Activated naive CD8-positive, alpha-beta T cell treated with anti-CD3 and anti-CD28 coated beads, Interleukin-2, amount 50 U/mL, for 24 hours (primary cell): ENCODE data around the gene SFXN2.
A peak's percentile ranks its signal among the peaks of the same experiment; 100 is the strongest.
"Not testable (repeated sequence)": the region's sequence is repeated elsewhere in the genome, so short reads cannot be mapped to it uniquely, and the experiment has no call there.

Source experiments
- ATAC-seq: fragments of 150-1000 bp; cut with Tn5 transposase; one replicate; pipeline ENCODE4 v1.10.0; 2021
- DNase-seq: peaks from one replicate; pipeline ENCODE4 v3.0.0; 2021
- H3K27ac Mint-ChIP-seq: one replicate; pipeline ENCODE4 v1.8.0; 2021; ENCODE audit warnings: mild to moderate bottlenecking, mixed read lengths
- H3K27me3 Mint-ChIP-seq: one replicate; pipeline ENCODE4 v1.8.0; 2021; ENCODE audit warnings: mixed read lengths
- H3K36me3 Mint-ChIP-seq: one replicate; pipeline ENCODE4 v1.8.0; 2021; ENCODE audit warnings: low read depth, mixed read lengths
- H3K4me1 Mint-ChIP-seq: one replicate; pipeline ENCODE4 v1.8.0; 2021; ENCODE audit warnings: mixed read lengths
- H3K4me3 Mint-ChIP-seq: one replicate; pipeline ENCODE4 v1.8.0; 2021; ENCODE audit warnings: mild to moderate bottlenecking, moderate library complexity, mixed read lengths
- H3K9me3 Mint-ChIP-seq: one replicate; pipeline ENCODE4 v1.8.0; 2021; ENCODE audit warnings: mixed read lengths

SFXN2 gene

DNA sequence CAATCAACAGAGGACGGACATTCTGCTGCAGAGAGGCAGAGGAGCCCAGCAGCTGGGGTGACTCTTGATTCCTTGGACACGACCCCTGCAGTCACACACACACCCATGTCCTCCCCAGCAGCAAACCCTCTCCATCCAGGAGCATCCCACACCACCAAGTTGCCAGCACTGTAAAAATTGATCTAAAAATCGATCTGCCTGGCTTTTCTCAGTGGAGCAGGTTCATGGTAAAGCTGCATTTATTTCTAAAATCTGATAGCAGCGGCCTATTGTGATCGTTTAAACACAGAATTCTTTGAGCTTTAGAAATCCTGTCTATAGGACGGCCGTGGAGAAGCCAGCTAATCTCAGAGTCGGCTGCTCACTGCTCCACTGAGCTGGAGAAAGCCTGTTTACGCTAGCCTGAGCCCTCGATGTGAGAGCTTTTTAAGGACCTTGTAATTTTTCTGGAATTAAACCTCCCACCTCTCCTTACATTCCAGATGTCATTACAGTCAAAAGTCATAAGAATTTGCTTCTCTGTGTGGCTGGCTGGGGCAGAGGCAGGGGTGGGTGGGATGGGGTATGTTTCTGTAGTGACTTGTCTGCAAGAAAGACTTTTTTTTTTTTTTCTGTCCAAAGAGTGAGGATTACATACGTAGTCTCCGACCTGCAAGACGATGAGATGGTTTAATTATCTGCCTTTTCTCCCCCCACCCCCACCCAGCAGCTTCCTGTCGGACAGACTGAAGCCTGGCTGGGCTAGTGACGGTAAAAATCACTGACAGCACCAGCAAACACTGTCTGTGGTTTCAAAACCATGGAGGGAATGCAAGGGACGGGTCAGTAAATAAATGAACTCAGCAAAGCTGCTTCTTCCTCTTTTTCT lies 38.5 kb upstream of the SFXN2 start:
- no peak overlapping the region for H3K4me3 Mint-ChIP-seq
- no peaks in the 10 kb centered on the region for H3K36me3 Mint-ChIP-seq
- ATAC-seq (no peak), DNase-seq (no peak)
- no peak overlapping the region for H3K27ac Mint-ChIP-seq
- no peaks in the 10 kb centered on the region for H3K27me3 Mint-ChIP-seq
- no peaks in the 10 kb centered on the region for H3K9me3 Mint-ChIP-seq
- peaks cover 41% of the 10 kb centered on the region for H3K4me1 Mint-ChIP-seq

DNA sequence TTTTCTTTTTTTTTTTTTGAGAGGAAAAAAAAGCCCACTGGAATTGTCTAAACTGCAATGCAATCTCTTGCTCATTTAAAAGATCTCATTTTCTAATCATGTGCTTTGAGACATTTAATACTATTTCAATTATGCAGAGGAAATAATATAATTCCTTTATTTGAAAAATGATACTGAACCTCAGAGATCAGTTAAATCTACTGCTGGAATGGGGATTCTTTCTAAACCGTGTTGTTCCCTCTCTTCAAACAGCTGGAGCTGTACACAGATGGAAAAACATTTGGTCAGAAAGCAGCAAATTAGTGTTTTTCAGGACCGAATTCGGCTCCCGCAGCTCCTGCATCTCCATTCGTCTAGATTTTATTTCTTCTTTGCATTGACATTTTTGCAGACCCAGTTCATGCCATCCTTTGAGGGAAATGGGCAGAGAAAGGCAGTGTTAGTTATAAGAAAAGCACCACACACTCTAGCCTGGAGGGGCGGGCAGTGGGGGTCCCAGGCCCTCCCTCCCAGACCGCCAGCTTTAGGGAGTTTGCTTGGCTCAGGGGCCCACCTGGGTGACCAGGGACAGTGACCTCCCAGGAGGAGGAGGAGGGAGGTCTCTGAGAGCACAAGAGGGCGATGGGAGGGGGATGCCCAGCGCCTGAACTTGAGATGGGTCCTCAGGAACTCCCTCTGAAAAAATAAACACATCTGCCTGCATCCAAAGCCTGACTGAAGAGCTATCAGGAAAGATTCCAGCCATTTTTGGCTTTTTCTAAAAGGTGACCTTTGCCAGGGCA lies 37.7 kb upstream of the SFXN2 start:
- DNase-seq (no peak), ATAC-seq (no peak)
- no peaks in the 10 kb centered on the region for H3K27me3 Mint-ChIP-seq
- H3K9me3 Mint-ChIP-seq: no peaks in the 10 kb centered on the region
- peaks cover 2% of the 10 kb centered on the region for H3K36me3 Mint-ChIP-seq
- H3K27ac Mint-ChIP-seq: no peak overlapping the region
- no peak overlapping the region for H3K4me3 Mint-ChIP-seq
- H3K4me1 Mint-ChIP-seq: peaks cover 46% of the 10 kb centered on the region

DNA sequence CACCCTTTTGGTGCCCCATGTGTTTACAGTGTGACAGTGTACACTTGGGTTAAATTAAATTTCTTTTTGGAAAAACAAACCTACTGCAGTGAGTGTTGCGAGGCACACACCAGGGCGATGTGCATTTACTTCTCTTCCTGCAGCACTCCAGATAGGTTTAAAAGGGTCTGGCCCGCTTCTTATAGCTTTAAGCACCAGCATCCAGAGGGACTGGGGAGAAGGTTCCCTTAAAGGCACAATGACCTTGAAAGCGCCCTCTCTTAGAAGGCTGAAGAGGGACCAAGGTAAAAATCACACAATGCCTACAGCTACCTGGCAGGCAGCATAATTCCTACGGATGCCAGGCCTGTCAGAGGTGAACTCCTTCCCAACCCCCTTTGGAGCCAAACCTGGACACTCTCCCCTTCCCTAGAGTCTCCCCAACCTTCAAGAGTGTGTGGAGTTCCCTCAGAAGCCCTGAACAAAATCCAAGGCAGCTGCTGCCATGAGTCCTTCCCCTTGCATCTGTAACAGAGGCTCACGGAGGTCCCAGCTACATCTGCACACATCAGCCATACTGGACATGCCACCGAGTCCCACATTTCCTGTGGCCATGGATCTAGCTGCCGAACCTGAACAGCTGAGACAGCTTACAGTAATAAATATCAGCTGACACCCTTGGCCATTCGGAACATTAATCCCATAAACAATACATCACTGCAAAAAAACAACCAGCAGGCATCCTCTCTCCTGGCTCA lies 36.9 kb upstream of the SFXN2 start:
- H3K4me3 Mint-ChIP-seq: no peak overlapping the region
- no peaks in the 10 kb centered on the region for H3K9me3 Mint-ChIP-seq
- ATAC-seq (no peak), DNase-seq (no peak)
- peaks cover 53% of the 10 kb centered on the region for H3K4me1 Mint-ChIP-seq
- H3K27ac Mint-ChIP-seq: no peak overlapping the region
- peaks cover 7% of the 10 kb centered on the region for H3K36me3 Mint-ChIP-seq
- H3K27me3 Mint-ChIP-seq: no peaks in the 10 kb centered on the region

DNA sequence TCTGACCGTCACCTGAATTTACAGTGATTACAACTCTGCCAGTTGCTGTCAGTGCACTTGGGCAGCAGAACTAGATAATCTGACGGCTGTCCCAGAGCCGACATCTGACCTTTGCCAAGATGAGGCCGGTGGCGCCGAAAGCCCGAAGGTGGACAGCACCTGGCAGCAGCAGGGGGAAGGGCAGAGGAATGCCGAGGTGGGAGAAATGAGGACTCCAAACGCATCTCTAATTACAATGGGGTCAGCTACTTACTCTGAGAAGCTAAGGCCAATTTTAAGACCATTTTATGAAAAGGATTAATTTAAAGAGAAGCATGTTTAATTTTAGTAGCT lies 36.4 kb upstream of the SFXN2 start:
- Mint-ChIP-seq H3K9me3 (no peaks in the 10 kb centered on the region), H3K36me3 (peaks cover 8% of the 10 kb centered on the region), H3K4me3 (no peak overlapping the region), H3K4me1 (peaks cover 53% of the 10 kb centered on the region), H3K27me3 (no peaks in the 10 kb centered on the region), H3K27ac (no peak overlapping the region)
- DNase-seq (no peak), ATAC-seq (no peak)

GRCh38 chr10:102678842-102679289 lies 35.6 kb upstream of the SFXN2 start:
- Mint-ChIP-seq H3K27ac (no peak overlapping the region), H3K9me3 (no peaks in the 10 kb centered on the region), H3K4me1 (peaks cover 46% of the 10 kb centered on the region)

GRCh38 chr10:102679596-102679995 lies 34.8 kb upstream of the SFXN2 start:
- H3K36me3 Mint-ChIP-seq: peaks cover 8% of the 10 kb centered on the region
- H3K27ac Mint-ChIP-seq: no peak overlapping the region
- H3K4me3 Mint-ChIP-seq: no peak overlapping the region
- H3K27me3 Mint-ChIP-seq: no peaks in the 10 kb centered on the region
- ATAC-seq (no peak), DNase-seq (no peak)
- H3K9me3 Mint-ChIP-seq: no peaks in the 10 kb centered on the region
- peaks cover 39% of the 10 kb centered on the region for H3K4me1 Mint-ChIP-seq

More at GRCh38 chr10:102678842-102679289, 35.6 kb upstream of the SFXN2 start:
- ATAC-seq: peak; percentile 20
- peak; percentile 56 for DNase-seq
- H3K27me3 Mint-ChIP-seq: no peaks in the 10 kb centered on the region
- H3K36me3 Mint-ChIP-seq: peaks cover 8% of the 10 kb centered on the region
- no peak overlapping the region for H3K4me3 Mint-ChIP-seq

DNA sequence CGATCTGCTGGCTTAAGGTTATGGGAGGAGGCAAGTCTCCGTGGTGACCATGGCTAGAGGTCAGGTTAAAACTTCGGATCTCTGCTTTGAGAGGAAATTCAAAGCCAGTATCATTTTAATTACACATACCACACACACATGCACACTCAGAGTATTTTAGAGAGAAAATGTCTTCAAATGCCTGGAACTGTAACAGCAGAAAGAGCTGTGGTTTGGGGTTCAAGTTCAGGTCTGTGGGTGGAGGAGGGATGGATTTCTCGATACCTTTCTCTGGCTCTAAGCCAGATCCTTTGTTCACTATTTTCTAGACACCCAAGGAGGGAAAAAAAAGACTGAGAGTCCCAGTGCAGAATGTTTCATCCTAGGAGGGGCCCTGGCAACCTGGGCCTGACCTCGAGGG lies 32.7 kb upstream of the SFXN2 start:
- Mint-ChIP-seq H3K27ac (no peak overlapping the region), H3K36me3 (peaks cover 13% of the 10 kb centered on the region), H3K4me1 (peaks cover 18% of the 10 kb centered on the region), H3K9me3 (no peaks in the 10 kb centered on the region), H3K4me3 (no peak overlapping the region), H3K27me3 (no peaks in the 10 kb centered on the region)
- no peak for DNase-seq
- ATAC-seq: no peak

GRCh38 chr10:102682416-102682815 lies 32.0 kb upstream of the SFXN2 start:
- DNase-seq (no peak), ATAC-seq (no peak)
- H3K27ac Mint-ChIP-seq: no peak overlapping the region
- peaks cover 13% of the 10 kb centered on the region for H3K36me3 Mint-ChIP-seq
- no peak overlapping the region for H3K4me3 Mint-ChIP-seq
- H3K4me1 Mint-ChIP-seq: peaks cover 12% of the 10 kb centered on the region
- H3K9me3 Mint-ChIP-seq: no peaks in the 10 kb centered on the region
- H3K27me3 Mint-ChIP-seq: no peaks in the 10 kb centered on the region

DNA sequence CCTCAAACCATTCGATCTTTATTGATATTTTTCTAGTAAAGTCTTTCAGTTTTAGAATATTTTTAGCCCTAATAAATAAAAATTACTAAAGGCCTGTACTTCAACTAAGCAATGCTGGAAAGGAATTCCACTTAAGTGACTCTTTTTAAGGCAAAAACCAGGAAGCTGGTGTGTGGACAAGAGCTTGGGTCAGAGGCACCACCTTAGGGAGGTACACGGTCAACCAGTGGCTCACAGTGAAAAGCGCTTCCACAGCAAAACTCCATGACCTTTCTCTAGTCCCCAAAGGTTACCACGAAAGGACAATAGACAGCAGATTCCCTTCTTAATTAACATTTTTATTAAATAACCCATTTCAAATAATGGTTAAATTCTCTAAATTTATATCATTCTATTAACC lies 31.5 kb upstream of the SFXN2 start:
- H3K27ac Mint-ChIP-seq: no peak overlapping the region
- no peaks in the 10 kb centered on the region for H3K27me3 Mint-ChIP-seq
- H3K4me1 Mint-ChIP-seq: peaks cover 12% of the 10 kb centered on the region
- H3K36me3 Mint-ChIP-seq: peaks cover 13% of the 10 kb centered on the region
- H3K9me3 Mint-ChIP-seq: no peaks in the 10 kb centered on the region
- ATAC-seq (no peak), DNase-seq (no peak)
- no peak overlapping the region for H3K4me3 Mint-ChIP-seq

- no peaks in the 10 kb centered on the region for H3K9me3 Mint-ChIP-seq
- no peak for ATAC-seq
- no peak for DNase-seq
- H3K4me3 Mint-ChIP-seq: no peak overlapping the region
- H3K27me3 Mint-ChIP-seq: no peaks in the 10 kb centered on the region
- peaks cover 12% of the 10 kb centered on the region for H3K4me1 Mint-ChIP-seq
- peaks cover 13% of the 10 kb centered on the region for H3K36me3 Mint-ChIP-seq
- H3K27ac Mint-ChIP-seq: no peak overlapping the region
Observed at GRCh38 chr10:102683736-102684135, 30.7 kb upstream of the SFXN2 start.

- no peak overlapping the region for H3K27ac Mint-ChIP-seq
- ATAC-seq (no peak), DNase-seq (no peak)
- no peaks in the 10 kb centered on the region for H3K4me1 Mint-ChIP-seq
- H3K4me3 Mint-ChIP-seq: no peak overlapping the region
- no peaks in the 10 kb centered on the region for H3K27me3 Mint-ChIP-seq
- peaks cover 7% of the 10 kb centered on the region for H3K36me3 Mint-ChIP-seq
- H3K9me3 Mint-ChIP-seq: no peaks in the 10 kb centered on the region
Observed at GRCh38 chr10:102691285-102692066, 23.0 kb upstream of the SFXN2 start.

GRCh38 chr10:102695401-102695800 lies 19.0 kb upstream of the SFXN2 start:
- H3K4me3 Mint-ChIP-seq, DNase-seq, H3K27me3 Mint-ChIP-seq, ATAC-seq, H3K4me1 Mint-ChIP-seq, H3K27ac Mint-ChIP-seq, H3K9me3 Mint-ChIP-seq: not testable (repeated sequence)
- peaks cover 31% of the 10 kb centered on the region for H3K36me3 Mint-ChIP-seq

GRCh38 chr10:102696736-102697135 lies 17.7 kb upstream of the SFXN2 start:
- H3K9me3 Mint-ChIP-seq: no peaks in the 10 kb centered on the region
- H3K27me3 Mint-ChIP-seq: no peaks in the 10 kb centered on the region
- peaks cover 8% of the 10 kb centered on the region for H3K4me1 Mint-ChIP-seq
- ATAC-seq: no peak
- no peak overlapping the region for H3K27ac Mint-ChIP-seq
- H3K36me3 Mint-ChIP-seq: peaks cover 34% of the 10 kb centered on the region
- H3K4me3 Mint-ChIP-seq: no peak overlapping the region
- DNase-seq: no peak

DNA sequence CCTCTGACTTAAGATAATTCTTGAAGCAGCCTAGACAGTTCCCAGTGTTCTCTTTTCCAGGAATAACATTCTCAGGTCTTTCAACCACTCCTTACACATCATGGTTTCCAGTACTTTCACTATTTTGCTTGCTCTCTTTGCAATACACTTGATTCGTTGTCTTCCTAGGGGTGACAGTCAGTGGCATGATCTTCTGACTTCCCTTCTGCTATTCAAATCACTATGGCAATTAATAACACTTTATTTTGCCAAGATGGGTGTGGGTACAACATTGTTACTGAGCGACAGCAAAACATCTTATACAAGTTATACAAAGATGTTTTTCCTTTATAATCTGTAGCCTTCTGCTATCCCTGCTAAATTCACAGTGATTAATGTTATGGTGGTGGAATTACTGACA lies 15.5 kb upstream of the SFXN2 start:
- peaks cover 21% of the 10 kb centered on the region for H3K4me1 Mint-ChIP-seq
- H3K27ac Mint-ChIP-seq: no peak overlapping the region
- H3K4me3 Mint-ChIP-seq: no peak overlapping the region
- no peaks in the 10 kb centered on the region for H3K9me3 Mint-ChIP-seq
- no peak for DNase-seq
- peaks cover 34% of the 10 kb centered on the region for H3K36me3 Mint-ChIP-seq
- no peak for ATAC-seq
- H3K27me3 Mint-ChIP-seq: no peaks in the 10 kb centered on the region
